ENCODE measurements around the gene LAMA2.

DNA sequence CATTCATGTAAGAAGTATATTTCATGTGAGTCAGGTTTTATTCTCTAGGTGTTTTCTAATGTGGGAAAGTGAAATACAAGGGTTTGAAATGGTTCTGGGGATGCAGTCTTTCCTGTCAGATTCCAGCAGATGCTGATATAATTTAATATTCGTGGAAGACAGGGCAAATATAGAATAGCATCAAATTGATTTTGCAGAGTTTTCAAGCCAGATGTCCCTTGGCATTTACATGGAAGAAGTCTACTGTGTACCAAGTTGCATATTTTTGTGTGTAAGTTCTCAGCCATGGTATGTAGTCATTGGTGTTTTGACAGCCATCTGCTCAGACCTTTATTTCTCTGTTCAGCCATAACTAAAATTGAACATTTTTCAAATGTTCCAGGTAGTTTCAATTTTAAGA, 143.7 kb downstream of the LAMA2 start:
- TF ChIP-seq CTCF (IDR thresholded peaks at IDR 0.05) (no peak), POLR2AphosphoS5 (IDR thresholded peaks at IDR 0.05) (no peak), EP300 (IDR thresholded peaks at IDR 0.05) (no peak), POLR2A (IDR thresholded peaks at IDR 0.05) (no peak)

All from sigmoid colon (tissue), 4 donors.